ENCODE results near the gene ITGAX.

The ITGAX gene

DNA sequence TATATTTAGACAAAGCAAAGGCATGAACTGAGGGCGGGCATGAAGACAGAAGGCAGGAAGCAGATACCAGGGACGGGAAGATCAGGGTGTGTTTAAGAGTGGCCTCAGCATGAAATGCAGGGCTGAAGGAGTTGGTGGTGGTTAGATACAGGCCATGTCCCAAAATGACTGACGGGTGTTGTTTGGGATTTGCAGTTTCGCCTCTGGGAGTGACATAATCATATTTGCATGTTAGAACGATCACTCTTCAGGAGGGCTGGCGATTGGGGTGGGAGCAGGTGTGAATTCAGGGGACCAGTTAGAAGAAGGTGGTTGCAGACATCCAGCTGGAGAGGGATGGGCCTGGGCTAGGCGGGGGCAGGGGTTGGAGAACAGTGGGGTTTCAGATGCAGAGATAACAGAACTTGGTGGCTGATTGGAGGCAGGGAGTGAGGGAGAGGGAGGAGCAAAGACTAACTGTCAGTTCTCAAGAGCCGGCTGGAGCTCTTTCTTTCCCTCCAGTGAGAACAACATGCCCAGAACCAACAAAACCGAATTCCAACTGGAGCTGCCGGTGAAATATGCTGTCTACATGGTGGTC is 27.2 kb upstream of the ITGAX start:
- ChIA-PET POLR2A (interaction anchor here (0.6 kb wide), 1 partner anchor 76 kb away, joined by 3 read pairs; no protein-coding TSS in a partner anchor), CTCF (interaction anchor here (1.2 kb wide), 1 partner anchor 59 kb away, joined by 3 read pairs; no protein-coding TSS in a partner anchor)
- peak; percentile 15 for DNase-seq (ENCODE audit: extremely low spot score)
- no peak for TF ChIP-seq CTCF (IDR thresholded peaks at IDR 0.05; ENCODE audit: control extremely low read depth, extremely low read depth, low read depth, missing control alignments)

GRCh38 chr16:31328322-31329052 is 26.5 kb upstream of the ITGAX start:
- no peak for DNase-seq (ENCODE audit: extremely low spot score)
- CTCF ChIA-PET: interaction anchor here (1.2 kb wide), 1 partner anchor 60 kb away, joined by 3 read pairs; no protein-coding TSS in a partner anchor
- POLR2A ChIA-PET: no interaction called here
- TF ChIP-seq CTCF (IDR thresholded peaks at IDR 0.05; ENCODE audit: control extremely low read depth, extremely low read depth, low read depth, missing control alignments): no peak

- ChIA-PET POLR2A (no interaction called here), CTCF (no interaction called here)
- TF ChIP-seq CTCF (IDR thresholded peaks at IDR 0.05; ENCODE audit: control extremely low read depth, extremely low read depth, low read depth, missing control alignments): no peak
- DNase-seq (ENCODE audit: extremely low spot score): peak; percentile 11
Measured at GRCh38 chr16:31329671-31330552, 25.1 kb upstream of the ITGAX start.

DNA sequence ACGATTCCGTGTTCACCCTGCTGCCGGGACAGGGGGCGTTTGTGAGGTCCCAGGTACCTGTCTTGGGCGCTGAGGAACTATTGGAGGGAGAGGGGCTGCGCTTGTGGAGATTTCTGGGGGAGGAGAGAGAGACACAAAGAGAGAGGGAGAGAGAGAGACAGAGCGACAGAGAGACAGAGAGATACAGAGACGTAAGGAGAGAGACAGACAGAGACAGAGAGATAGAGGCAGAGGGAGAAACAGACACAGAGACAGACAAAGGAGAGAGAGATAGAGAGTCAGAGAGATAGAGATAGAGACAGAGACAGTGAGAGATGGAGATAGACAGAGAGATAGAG is 24.5 kb upstream of the ITGAX start:
- ChIA-PET CTCF (no interaction called here), POLR2A (no interaction called here)
- DNase-seq (ENCODE audit: extremely low spot score): no peak
- no peak for TF ChIP-seq CTCF (IDR thresholded peaks at IDR 0.05; ENCODE audit: control extremely low read depth, extremely low read depth, low read depth, missing control alignments)

DNA sequence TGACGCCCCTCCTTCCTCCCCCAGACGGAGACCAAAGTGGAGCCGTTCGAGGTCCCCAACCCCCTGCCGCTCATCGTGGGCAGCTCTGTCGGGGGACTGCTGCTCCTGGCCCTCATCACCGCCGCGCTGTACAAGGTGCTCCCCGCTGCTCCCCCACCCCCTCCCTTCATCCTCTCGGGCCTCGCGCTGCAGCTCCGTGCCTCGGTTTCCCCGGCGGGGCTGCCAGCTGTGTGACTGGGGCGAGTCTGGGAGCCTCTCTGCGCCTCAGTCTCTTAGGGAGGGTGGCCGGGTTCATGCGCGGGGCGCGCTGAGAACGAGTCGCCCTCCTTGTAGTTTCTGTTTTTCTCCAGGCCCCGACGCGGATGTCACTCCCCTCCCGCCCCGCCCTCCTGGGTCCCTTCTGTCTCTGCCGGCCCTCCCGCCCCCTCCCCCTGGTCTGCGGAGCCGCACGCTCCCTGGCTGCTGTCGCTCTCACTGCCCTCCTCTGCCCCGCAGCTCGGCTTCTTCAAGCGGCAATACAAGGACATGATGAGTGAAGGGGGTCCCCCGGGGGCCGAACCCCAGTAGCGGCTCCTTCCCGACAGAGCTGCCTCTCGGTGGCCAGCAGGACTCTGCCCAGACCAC is 23.7 kb upstream of the ITGAX start:
- peak; percentile 48 for DNase-seq (ENCODE audit: extremely low spot score)
- ChIA-PET CTCF (no interaction called here), POLR2A (no interaction called here)
- no peak for TF ChIP-seq CTCF (IDR thresholded peaks at IDR 0.05; ENCODE audit: control extremely low read depth, extremely low read depth, low read depth, missing control alignments)

GRCh38 chr16:31331807-31332301 is 23.1 kb upstream of the ITGAX start:
- ChIA-PET POLR2A (no interaction called here), CTCF (interaction anchor here (1.7 kb wide), 1 partner anchor 51 kb away, joined by 3 read pairs; no protein-coding TSS in a partner anchor)
- DNase-seq (ENCODE audit: extremely low spot score): peak; percentile 4
- TF ChIP-seq CTCF (IDR thresholded peaks at IDR 0.05; ENCODE audit: control extremely low read depth, extremely low read depth, low read depth, missing control alignments): no peak

Measured in GM10248 (cell line).